SK-N-SH (cell line): Measurements from ENCODE around the gene ABHD1. TPM values are rescaled to one million over a fixed set of nuclear protein-coding genes. Genes with fewer than 3 reads are reported as not detected.

Experiments
- CTCF ChIA-PET: fragments of 300-600, 350-600 bp; formaldehyde crosslinking; extraction: SDS; loops from one replicate; lab custom pipeline; 2021; lab: Yijun Ruan, JAX
- POLR2A ChIA-PET: fragments of 350-600 bp; sonication (Branson Sonifier 250); formaldehyde crosslinking; extraction: SDS; loops from one replicate; lab custom pipeline; 2020; ENCODE audit warnings: antibody characterized with exemption, inconsistent platforms; lab: Yijun Ruan, JAX
- DNase-seq: peaks from one replicate; pipeline ENCODE4 v3.0.0; 2012
- H2AFZ ChIP-seq: fragments of 200-600 bp; sonication (generic); 2 replicates; pipeline ENCODE4 v1.8.1; 2016; ENCODE audit warnings: antibody characterized with exemption, mild to moderate bottlenecking, low read depth
- H3F3A ChIP-seq: fragments of 200-600 bp; sonication (generic); replicated peaks from 2 replicates; pipeline ENCODE3; 2016; ENCODE audit warnings: antibody characterized with exemption, mild to moderate bottlenecking; ENCODE audit not compliant: insufficient read depth
- H3K27ac ChIP-seq, 2 experiments: fragments of 200-500 bp in 1 of 2; fragments of 200-600 bp in 1 of 2; sonication (Bioruptor generic) in 1 of 2; sonication (generic), shearing (Covaris generic) in 1 of 2; 2 replicates each; pipeline versions ENCODE4 v1.5.1 to v1.6.1; 2014 to 2016; ENCODE audit warnings: low read depth in 2 of 2, inconsistent platforms in 1 of 2, low read length in 1 of 2, mild to moderate bottlenecking in 1 of 2, mixed read lengths in 1 of 2
- H3K27me3 ChIP-seq: fragments of 200-600 bp; sonication (generic), shearing (Covaris generic); 2 replicates; pipeline ENCODE4 v1.6.1; 2016; ENCODE audit warnings: mixed run types; ENCODE audit not compliant: insufficient read depth
- H3K36me3 ChIP-seq, 2 experiments: fragments of 200-500 bp in 1 of 2; fragments of 200-600 bp in 1 of 2; sonication (Bioruptor generic) in 1 of 2; sonication (generic) in 1 of 2; replicated peaks in 1 of 2; 2 replicates each; pipeline versions ENCODE3 to v1.5.1; 2014 to 2016; ENCODE audit warnings: low read length in 1 of 2, mild to moderate bottlenecking in 1 of 2; ENCODE audit not compliant: insufficient read depth in 2 of 2, control insufficient read depth in 1 of 2
- H3K4me1 ChIP-seq, 2 experiments: fragments of 200-500 bp in 1 of 2; fragments of 200-600 bp in 1 of 2; sonication (Bioruptor generic) in 1 of 2; sonication (generic), shearing (Covaris generic) in 1 of 2; 2 replicates each; pipeline versions ENCODE4 v1.5.1 to v1.6.1; 2014 to 2016; ENCODE audit warnings: low read depth in 1 of 2, low read length in 1 of 2, mixed run types in 1 of 2; ENCODE audit not compliant: insufficient read depth in 2 of 2, control insufficient read depth in 1 of 2
- H3K4me2 ChIP-seq: fragments of 200-600 bp; sonication (generic), shearing (Covaris generic); 2 replicates; pipeline ENCODE4 v1.6.1; 2017; ENCODE audit warnings: mixed run types
- H3K4me3 ChIP-seq, 2 experiments: fragments of 200-500 bp in 1 of 2; fragments of 200-600 bp in 1 of 2; sonication (Bioruptor generic) in 1 of 2; sonication (generic), shearing (Covaris generic) in 1 of 2; 2 replicates each; pipeline versions ENCODE4 v1.5.1 to v1.8.1; 2014 to 2016; ENCODE audit warnings: low read depth in 2 of 2, inconsistent platforms in 1 of 2, low read length in 1 of 2, mild to moderate bottlenecking in 1 of 2, mixed read lengths in 1 of 2, moderate library complexity in 1 of 2
- H3K79me2 ChIP-seq: fragments of 200-600 bp; sonication (generic); 2 replicates; pipeline ENCODE4 v1.8.1; 2017; ENCODE audit warnings: mild to moderate bottlenecking; ENCODE audit not compliant: insufficient read depth
- H3K9ac ChIP-seq: fragments of 200-600 bp; sonication (generic); 2 replicates; pipeline ENCODE4 v1.6.1; 2017; ENCODE audit warnings: mixed run types
- H3K9me2 ChIP-seq: fragments of 200-600 bp; sonication (generic); 2 replicates; pipeline ENCODE4 v1.6.1; 2017; ENCODE audit warnings: mixed run types
- H3K9me3 ChIP-seq: fragments of 200-600 bp; sonication (generic); 2 replicates; pipeline ENCODE4 v1.6.1; 2017; ENCODE audit warnings: mixed run types, mild to moderate bottlenecking, moderate library complexity
- H4K20me1 ChIP-seq: fragments of 200-600 bp; sonication (generic); 2 replicates; pipeline ENCODE4 v1.6.1; 2017; ENCODE audit warnings: mild to moderate bottlenecking, mixed run types; ENCODE audit not compliant: insufficient read depth
- CHD2 ChIP-seq: fragments of 150-350 bp; IDR thresholded peaks from 2 replicates; pipeline ENCODE4 v1.6.1; 2018; ENCODE audit warnings: low read length; ENCODE audit not compliant: partially characterized antibody
- CTCF ChIP-seq: fragments of 200-600 bp; sonication (generic); IDR thresholded peaks from 2 replicates; pipeline ENCODE4 v1.6.1; 2017; ENCODE audit warnings: antibody characterized with exemption, mild to moderate bottlenecking, moderate library complexity
- ELF1 ChIP-seq: IDR thresholded peaks from 2 replicates; pipeline ENCODE4 v1.4.0; 2012
- EZH2phosphoT487 ChIP-seq: fragments of 200-600 bp; sonication (generic); IDR thresholded peaks from 2 replicates; pipeline ENCODE4 v1.6.1; 2017; ENCODE audit warnings: low read depth, mixed run types, mild to moderate bottlenecking, antibody characterized with exemption, moderate library complexity, borderline replicate concordance
- FOXJ3 ChIP-seq: sonication (generic); formaldehyde crosslinking; IDR thresholded peaks from 2 replicates; pipeline ENCODE4 v1.5.1; 2020; ENCODE audit warnings: mild to moderate bottlenecking, missing genetic modification reagents
- FOXM1 ChIP-seq: IDR thresholded peaks from 2 replicates; pipeline ENCODE4 v1.4.0; 2012; ENCODE audit warnings: low read depth, mild to moderate bottlenecking
- GATA2 ChIP-seq: sonication (generic); formaldehyde crosslinking; IDR thresholded peaks from 2 replicates; pipeline ENCODE4 v1.5.0; 2020; ENCODE audit warnings: mild to moderate bottlenecking, missing genetic modification reagents
- MAX ChIP-seq: IDR thresholded peaks from 2 replicates; pipeline ENCODE4 v1.4.0; 2012; ENCODE audit warnings: low read depth
- MEF2A ChIP-seq: IDR thresholded peaks from 2 replicates; pipeline ENCODE4 v1.4.0; 2012; ENCODE audit warnings: low read depth, borderline replicate concordance
- NFIC ChIP-seq: IDR thresholded peaks from 2 replicates; pipeline ENCODE4 v1.4.0; 2012; ENCODE audit warnings: borderline replicate concordance
- PBX3 ChIP-seq: IDR thresholded peaks from 2 replicates; pipeline ENCODE4; 2012
- RAD21 ChIP-seq: IDR thresholded peaks from 2 replicates; pipeline ENCODE4 v1.6.1; 2012; ENCODE audit warnings: mild to moderate bottlenecking, low read length
- RCOR1 ChIP-seq: fragments of 150-350 bp; IDR thresholded peaks from 2 replicates; pipeline ENCODE4 v1.6.1; 2017; ENCODE audit warnings: antibody characterized with exemption, low read length
- REST ChIP-seq: IDR thresholded peaks from 2 replicates; pipeline ENCODE4 v1.6.1; 2012; ENCODE audit warnings: mild to moderate bottlenecking, low read depth, low read length, moderate library complexity
- RFX5 ChIP-seq: IDR thresholded peaks from 2 replicates; pipeline ENCODE4 v1.6.1; 2012; ENCODE audit warnings: mild to moderate bottlenecking, improper control_type of control experiment, low read length
- RXRA ChIP-seq: IDR thresholded peaks from 2 replicates; pipeline ENCODE4 v1.4.0; 2012; ENCODE audit warnings: low read depth, mild to moderate bottlenecking, borderline replicate concordance
- TAF1 ChIP-seq: IDR thresholded peaks from 2 replicates; pipeline ENCODE4 v1.6.1; 2012; ENCODE audit warnings: low read depth, mild to moderate bottlenecking, low read length, moderate library complexity, borderline replicate concordance
- TEAD4 ChIP-seq: IDR thresholded peaks from 2 replicates; pipeline ENCODE4 v1.4.0; 2012; ENCODE audit warnings: mild to moderate bottlenecking, borderline replicate concordance; ENCODE audit not compliant: insufficient read depth
- USF1 ChIP-seq: IDR thresholded peaks from 2 replicates; pipeline ENCODE4 v1.4.0; 2012; ENCODE audit warnings: low read depth, borderline replicate concordance
- ZBTB33 ChIP-seq: IDR thresholded peaks from 2 replicates; pipeline ENCODE4 v1.4.0; 2012; ENCODE audit warnings: low read depth, borderline replicate concordance
- WGBS: methylation state at CpG from one replicate; pipeline ENCODE4 v1.1.6; 2017; ENCODE audit warnings: low lambda C conversion rate; 5-methylcytosine and 5-hydroxymethylcytosine counted together
- polyA plus RNA-seq, 3 experiments: library from polyadenylated mRNA; depleted of rRNA; stranded (reverse); fragments of >200 nt; gene quantifications; 2 replicates each; pipeline ENCODE4 v1.2.3, GENCODE V29; 2012

ABHD1 gene
- polyA plus RNA-seq, 1 of the 3 experiments (the other 2 are of a cell fraction), result 3.3 TPM

GRCh38 chr2:27094353-27094984, 29.1 kb upstream of the ABHD1 start:
- ChIA-PET POLR2A (interaction anchor here (1.4 kb wide), 1 partner anchor 29 kb away, joined by 3 read pairs; the partner anchor contains the start of gene ABHD1), CTCF (interaction anchor here (0.8 to 6.3 kb wide), 11 partner anchors 8 to 209 kb away, joined by 3 to 75 read pairs (median 6); partner anchors contain the start of genes CGREF1, EMILIN1, KHK and TRIM54)
- no peak for DNase-seq
- no peak overlapping the region for H2AFZ ChIP-seq
- 95% methylated on average over 24 of the region's 24 CpGs for WGBS
- no peak overlapping the region for H3K4me3 ChIP-seq
- no peaks in the 10 kb centered on the region for H3K9me2 ChIP-seq
- H3K4me1 ChIP-seq, result peaks cover 4 to 21% of the 10 kb centered on the region in 2 experiments; a peak in 2 of 4 replicates
- H3K36me3 ChIP-seq, result no peaks in the 10 kb centered on the region
- H3K9me3 ChIP-seq, result no peaks in the 10 kb centered on the region
- no peaks in the 10 kb centered on the region for H3K79me2 ChIP-seq
- no peaks in the 10 kb centered on the region for H3F3A ChIP-seq
- H3K9ac ChIP-seq, result no peak overlapping the region
- no peaks in the 10 kb centered on the region for H3K27me3 ChIP-seq
- no peak overlapping the region for H3K27ac ChIP-seq
- H4K20me1 ChIP-seq, result no peaks in the 10 kb centered on the region
- H3K4me2 ChIP-seq, result no peak overlapping the region
- TF ChIP-seq TEAD4 (no peak), USF1 (no peak), CTCF (no peak), RXRA (no peak), CHD2 (no peak), FOXM1 (no peak), ELF1 (no peak), MAX (no peak), TAF1 (no peak), FOXJ3 (CRISPR knock-in tag) (no peak), GATA2 (CRISPR knock-in tag) (no peak), RCOR1 (no peak), MEF2A (no peak), EZH2phosphoT487 (no peak), ZBTB33 (no peak), REST (no peak), PBX3 (no peak), RFX5 (no peak), RAD21 (no peak), NFIC (no peak)
